H9 (cell line): ENCODE data around the gene FJX1. TPM values are rescaled to one million over a fixed set of nuclear protein-coding genes. Genes with fewer than 3 reads are reported as not detected.

Experiments
- DNase-seq: peaks from one replicate; pipeline ENCODE4 v3.0.0-alpha.2; 2017
- H2AFZ ChIP-seq: one replicate; pipeline ENCODE4 v1.6.1; 2013; ENCODE audit warnings: mild to moderate bottlenecking, low read length, control low read depth, moderate library complexity
- H2AK5ac ChIP-seq: 2 replicates; pipeline ENCODE4 v1.6.1; 2013; ENCODE audit warnings: low read length, control low read depth, mixed read lengths; ENCODE audit not compliant: insufficient read length
- H2BK120ac ChIP-seq: one replicate; pipeline ENCODE4 v1.6.1; 2013; ENCODE audit warnings: low read depth, mild to moderate bottlenecking, low read length, control low read depth, inconsistent platforms; ENCODE audit not compliant: poor library complexity, severe bottlenecking
- H2BK12ac ChIP-seq: 2 replicates; pipeline ENCODE4 v1.6.1; 2013; ENCODE audit warnings: low read length, control low read depth, mixed read lengths, low read depth; ENCODE audit not compliant: insufficient read length
- H2BK15ac ChIP-seq: 2 replicates; pipeline ENCODE4 v1.6.1; 2013; ENCODE audit warnings: low read depth, low read length, control low read depth
- H2BK20ac ChIP-seq: one replicate; pipeline ENCODE4 v1.6.1; 2013; ENCODE audit warnings: low read depth, mild to moderate bottlenecking, low read length, control low read depth, inconsistent platforms; ENCODE audit not compliant: poor library complexity, severe bottlenecking
- H2BK5ac ChIP-seq: 2 replicates; pipeline ENCODE4 v1.6.1; 2013; ENCODE audit warnings: low read length, control low read depth, mixed read lengths; ENCODE audit not compliant: insufficient read length
- H3K14ac ChIP-seq: 2 replicates; pipeline ENCODE4 v1.6.1; 2013; ENCODE audit warnings: low read length, control low read depth; ENCODE audit not compliant: insufficient read depth
- H3K18ac ChIP-seq: 2 replicates; pipeline ENCODE4 v1.6.1; 2013; ENCODE audit warnings: low read depth, mild to moderate bottlenecking, mixed read lengths, low read length, control low read depth; ENCODE audit not compliant: insufficient read length
- H3K23ac ChIP-seq: 2 replicates; pipeline ENCODE4 v1.6.1; 2013; ENCODE audit warnings: low read length, control low read depth, mixed read lengths, low read depth; ENCODE audit not compliant: insufficient read length
- H3K23me2 ChIP-seq: 2 replicates; pipeline ENCODE4 v1.6.1; 2013; ENCODE audit warnings: low read depth, mild to moderate bottlenecking, mixed read lengths, low read length, control low read depth; ENCODE audit not compliant: insufficient read length, poor library complexity, severe bottlenecking
- H3K27ac ChIP-seq: 2 replicates; pipeline ENCODE4 v1.5.1; 2013; ENCODE audit warnings: low read length, control low read depth, mixed read lengths, low read depth; ENCODE audit not compliant: insufficient read length
- H3K27me3 ChIP-seq: 2 replicates; pipeline ENCODE4 v1.6.1; 2013; ENCODE audit warnings: low read length, control low read depth, inconsistent platforms; ENCODE audit not compliant: insufficient read depth
- H3K4ac ChIP-seq: 2 replicates; pipeline ENCODE4 v1.6.1; 2013; ENCODE audit warnings: low read depth, mild to moderate bottlenecking, control low read depth, inconsistent platforms, low read length, moderate library complexity
- H3K4me1 ChIP-seq: 2 replicates; pipeline ENCODE4 v1.6.1; 2013; ENCODE audit warnings: low read length, control low read depth, inconsistent platforms; ENCODE audit not compliant: insufficient read depth
- H3K4me2 ChIP-seq: 2 replicates; pipeline ENCODE4 v1.6.1; 2013; ENCODE audit warnings: low read length, control low read depth, mixed read lengths; ENCODE audit not compliant: insufficient read length, insufficient read depth
- H3K56ac ChIP-seq: 2 replicates; pipeline ENCODE4 v1.6.1; 2013; ENCODE audit warnings: low read depth, mild to moderate bottlenecking, mixed read lengths, low read length, control low read depth; ENCODE audit not compliant: insufficient read length
- H3K79me1 ChIP-seq: 2 replicates; pipeline ENCODE4 v1.6.1; 2013; ENCODE audit warnings: low read depth, mild to moderate bottlenecking, moderate library complexity, low read length, control low read depth, inconsistent platforms; ENCODE audit not compliant: insufficient read depth, poor library complexity, severe bottlenecking
- H3K79me2 ChIP-seq: 2 replicates; pipeline ENCODE4 v1.6.1; 2013; ENCODE audit warnings: low read length, control low read depth, inconsistent platforms; ENCODE audit not compliant: insufficient read depth
- H3K9ac ChIP-seq: 2 replicates; pipeline ENCODE4 v1.6.1; 2013; ENCODE audit warnings: low read length, control low read depth, mixed read lengths; ENCODE audit not compliant: insufficient read length; ENCODE audit errors: extremely low read depth
- H3K9me3 ChIP-seq: one replicate; pipeline ENCODE4 v1.6.1; 2013; ENCODE audit warnings: low read depth, low read length, inconsistent platforms; ENCODE audit not compliant: control insufficient read depth
- H3T11ph ChIP-seq: one replicate; pipeline ENCODE4 v1.6.1; 2013; ENCODE audit warnings: mild to moderate bottlenecking, low read length, control low read depth, inconsistent platforms
- H4K20me1 ChIP-seq: one replicate; pipeline ENCODE4 v1.6.1; 2013; ENCODE audit not compliant: control insufficient read depth, insufficient read length, insufficient read depth
- H4K5ac ChIP-seq: 2 replicates; pipeline ENCODE4 v1.6.1; 2013; ENCODE audit warnings: low read depth, mild to moderate bottlenecking, mixed read lengths, low read length, control low read depth; ENCODE audit not compliant: insufficient read length
- H4K8ac ChIP-seq: replicated peaks from 2 replicates; pipeline ENCODE4 v1.6.1; 2013; ENCODE audit warnings: low read length, control low read depth, mixed read lengths, low read depth; ENCODE audit not compliant: insufficient read length
- H4K91ac ChIP-seq: 2 replicates; pipeline ENCODE4 v1.6.1; 2013; ENCODE audit warnings: low read depth, mild to moderate bottlenecking, moderate library complexity, mixed read lengths, low read length, control low read depth; ENCODE audit not compliant: insufficient read length
- H3K27ac Mint-ChIP-seq, 3 experiments: 2 replicates in 2 of 3; 3 replicates in 1 of 3; pipeline ENCODE4 v1.8.0; 2020 to 2021; ENCODE audit warnings: mixed read lengths in 3 of 3, mild to moderate bottlenecking in 1 of 3, moderate library complexity in 1 of 3
- H3K27me3 Mint-ChIP-seq: 2 replicates; pipeline ENCODE4 v1.8.0; 2021; ENCODE audit warnings: low read depth, mild to moderate bottlenecking, moderate library complexity, mixed read lengths
- H3K36me3 Mint-ChIP-seq, 3 experiments: 2 replicates in 2 of 3; 3 replicates in 1 of 3; pipeline ENCODE4 v1.8.0; 2020 to 2021; ENCODE audit warnings: low read depth in 3 of 3, mixed read lengths in 3 of 3; ENCODE audit not compliant: insufficient read depth in 1 of 3
- H3K4me1 Mint-ChIP-seq, 2 experiments: 2 replicates each; pipeline ENCODE4 v1.8.0; 2020; ENCODE audit warnings: mixed read lengths in 2 of 2
- H3K4me3 Mint-ChIP-seq, 2 experiments: 2 replicates in 1 of 2; 3 replicates in 1 of 2; pipeline ENCODE4 v1.8.0; 2020 to 2021; ENCODE audit warnings: mild to moderate bottlenecking in 2 of 2, mixed read lengths in 2 of 2, moderate library complexity in 1 of 2
- H3K9me3 Mint-ChIP-seq, 2 experiments: 2 replicates in 1 of 2; 3 replicates in 1 of 2; pipeline ENCODE4 v1.8.0; 2020; ENCODE audit warnings: mild to moderate bottlenecking in 2 of 2, mixed read lengths in 2 of 2, moderate library complexity in 1 of 2
- CTCF ChIP-seq: fragments of 200-600 bp; sonication (generic); conservative IDR thresholded peaks from 3 replicates; pipeline ENCODE4 v1.8.0; 2021; ENCODE audit warnings: antibody characterized with exemption, mild to moderate bottlenecking
- WGBS: extraction: QIAGEN DNeasy Blood & Tissue Kit; methylation state at CpG from one replicate; pipeline ENCODE4 v1.1.7; 2013; ENCODE audit warnings: missing lambda C conversion rate, low lambda C conversion rate, mixed read lengths; ENCODE audit not compliant: insufficient read length; ENCODE audit errors: extremely low coverage; 5-methylcytosine and 5-hydroxymethylcytosine counted together
- total RNA-seq: library from RNA; stranded (reverse); gene quantifications from 2 replicates; pipeline ENCODE4 v1.2.1, GENCODE V29; 2021

FJX1 gene
- total RNA-seq, 1 experiment from 2014 or later: 11.5 TPM

GRCh38 chr11:35580397-35580781 lies 37.9 kb upstream of the FJX1 start:
- peaks cover 3% of the 10 kb centered on the region; the same call in 1 of the 2 replicates for H3K4me1 ChIP-seq
- H3K79me1 ChIP-seq: no peaks in the 10 kb centered on the region
- no peak overlapping the region for H2BK15ac ChIP-seq
- peaks cover 0 to 5% (median 0%) of the 10 kb centered on the region in 3 experiments; a peak in 1 of 7 replicates for H3K36me3 Mint-ChIP-seq
- peaks cover 4% of the 10 kb centered on the region in 2 experiments for H3K4me1 Mint-ChIP-seq
- no peak overlapping the region for H3K27ac ChIP-seq
- no peak for DNase-seq
- no peak overlapping the region for H3K4ac ChIP-seq
- peaks cover 0 to 4% of the 10 kb centered on the region in 2 experiments; a peak in 1 of 5 replicates for H3K9me3 Mint-ChIP-seq
- no peak overlapping the region for H2BK20ac ChIP-seq
- no peak overlapping the region for H3K23ac ChIP-seq
- H4K20me1 ChIP-seq: no peaks in the 10 kb centered on the region
- no peak overlapping the region for H3K4me2 ChIP-seq
- H3K18ac ChIP-seq: no peak overlapping the region
- no peak overlapping the region for H4K8ac ChIP-seq
- H3K27ac Mint-ChIP-seq: no peak overlapping the region
- no peak overlapping the region for H4K5ac ChIP-seq
- no peak overlapping the region for H2BK5ac ChIP-seq
- no peak overlapping the region for H2AK5ac ChIP-seq
- H3K27me3 ChIP-seq: no peaks in the 10 kb centered on the region
- H3K23me2 ChIP-seq: no peaks in the 10 kb centered on the region
- no peak overlapping the region for H3K14ac ChIP-seq
- no peak overlapping the region for H3T11ph ChIP-seq
- no peak overlapping the region for H2BK120ac ChIP-seq
- H3K9me3 ChIP-seq: no peaks in the 10 kb centered on the region
- H2AFZ ChIP-seq: no peak overlapping the region
- TF ChIP-seq CTCF: no peak
- H3K27me3 Mint-ChIP-seq: peaks cover 9% of the 10 kb centered on the region; the same call in 1 of the 2 replicates
- H3K9ac ChIP-seq: no peak overlapping the region
- no CpG with 5 or more reads among the region's 2 CpGs for WGBS
- no peak overlapping the region for H2BK12ac ChIP-seq
- H3K56ac ChIP-seq: no peak overlapping the region
- no peak overlapping the region for H3K4me3 Mint-ChIP-seq
- no peak overlapping the region for H4K91ac ChIP-seq
- H3K79me2 ChIP-seq: no peaks in the 10 kb centered on the region
